A549 (cell line): ENCODE results near the gene MTFMT.

ENCODE experiments used
- EP300 ChIP-seq, 2 experiments: fragments of >200 bp; sonication (Bioruptor Twin); formaldehyde crosslinking; IDR thresholded peaks; 2 replicates in 1 of 2; 3 replicates in 1 of 2; pipeline ENCODE4 v1.6.1; 2016 to 2017
- NFE2L2 ChIP-seq: fragments of 150-350 bp; conservative IDR thresholded peaks from 2 replicates; pipeline ENCODE4 v1.6.1; 2014; ENCODE audit warnings: low read length
- NR3C1 ChIP-seq: fragments of >200 bp; sonication (Bioruptor Twin); formaldehyde crosslinking; IDR thresholded peaks from 3 replicates; pipeline ENCODE4 v1.6.1; 2017
- ZFP36 ChIP-seq: fragments of 450-650 bp; IDR thresholded peaks from 2 replicates; pipeline ENCODE4 v1.6.1; 2014; ENCODE audit warnings: borderline replicate concordance; ENCODE audit not compliant: partially characterized antibody
- ZSCAN20 ChIP-seq: fragments of 250-450 bp; sonication (Bioruptor Pico); IDR thresholded peaks from 2 replicates; pipeline ENCODE4 v1.8.0; 2022; ENCODE audit warnings: mild to moderate bottlenecking, moderate library complexity
- TF ChIP-seq, protein P1 (sequence below): fragments of >200 bp; sonication (Bioruptor Twin); formaldehyde crosslinking; IDR thresholded peaks from 3 replicates; pipeline ENCODE4 v1.5.1; 2016

DNA sequence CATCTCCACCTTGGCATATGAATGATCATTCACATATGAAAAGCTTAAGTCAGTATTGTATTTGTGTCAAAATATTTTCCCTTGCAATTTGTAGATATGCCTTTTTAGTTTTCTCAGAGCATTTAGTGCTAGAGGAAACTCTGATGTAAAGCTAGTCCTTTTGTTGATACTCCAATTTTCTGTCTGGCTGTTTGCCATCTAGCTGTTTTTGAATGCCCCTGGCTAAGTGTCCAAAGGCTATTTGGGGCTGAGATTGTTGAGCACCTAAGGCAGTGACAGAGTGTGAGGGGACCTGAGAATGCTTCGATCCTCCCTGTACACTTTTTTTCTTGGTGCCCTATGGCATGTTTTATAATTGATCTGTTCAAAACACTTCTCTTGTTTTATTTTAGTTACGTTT, 18.8 kb upstream of the MTFMT start:
- TF ChIP-seq ZSCAN20 (CRISPR knock-in tag) (no peak), ZFP36 (no peak), EP300 (IDR thresholded peaks at IDR 0.05) (no peak), NR3C1 (no peak), NFE2L2 (no peak)
- TF ChIP-seq, protein P1, sequence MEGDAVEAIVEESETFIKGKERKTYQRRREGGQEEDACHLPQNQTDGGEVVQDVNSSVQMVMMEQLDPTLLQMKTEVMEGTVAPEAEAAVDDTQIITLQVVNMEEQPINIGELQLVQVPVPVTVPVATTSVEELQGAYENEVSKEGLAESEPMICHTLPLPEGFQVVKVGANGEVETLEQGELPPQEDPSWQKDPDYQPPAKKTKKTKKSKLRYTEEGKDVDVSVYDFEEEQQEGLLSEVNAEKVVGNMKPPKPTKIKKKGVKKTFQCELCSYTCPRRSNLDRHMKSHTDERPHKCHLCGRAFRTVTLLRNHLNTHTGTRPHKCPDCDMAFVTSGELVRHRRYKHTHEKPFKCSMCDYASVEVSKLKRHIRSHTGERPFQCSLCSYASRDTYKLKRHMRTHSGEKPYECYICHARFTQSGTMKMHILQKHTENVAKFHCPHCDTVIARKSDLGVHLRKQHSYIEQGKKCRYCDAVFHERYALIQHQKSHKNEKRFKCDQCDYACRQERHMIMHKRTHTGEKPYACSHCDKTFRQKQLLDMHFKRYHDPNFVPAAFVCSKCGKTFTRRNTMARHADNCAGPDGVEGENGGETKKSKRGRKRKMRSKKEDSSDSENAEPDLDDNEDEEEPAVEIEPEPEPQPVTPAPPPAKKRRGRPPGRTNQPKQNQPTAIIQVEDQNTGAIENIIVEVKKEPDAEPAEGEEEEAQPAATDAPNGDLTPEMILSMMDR = no peak
